Dendritic cell treated with granulocyte-macrophage colony-stimulating factor and Interleukin-4, amounts not matched to agents 40 ng/mL and 50 ng/mL, for 4 days (primary cell): Measurements from ENCODE around the gene TEX38.
"Not testable (repeated sequence)": the region's sequence is repeated elsewhere in the genome, so short reads cannot be mapped to it uniquely, and the experiment has no call there.

Source experiments
- H3K27ac Mint-ChIP-seq: one replicate; pipeline ENCODE4 v1.8.0; 2022; ENCODE audit warnings: mild to moderate bottlenecking, mixed read lengths
- H3K27me3 Mint-ChIP-seq: one replicate; pipeline ENCODE4 v1.8.0; 2022; ENCODE audit warnings: mild to moderate bottlenecking, mixed read lengths
- H3K36me3 Mint-ChIP-seq: one replicate; pipeline ENCODE4 v1.8.0; 2022; ENCODE audit warnings: low read depth, mixed read lengths
- H3K4me1 Mint-ChIP-seq: one replicate; pipeline ENCODE4 v1.8.0; 2022; ENCODE audit warnings: low read depth, mixed read lengths
- H3K4me3 Mint-ChIP-seq: one replicate; pipeline ENCODE4 v1.8.0; 2022; ENCODE audit warnings: mild to moderate bottlenecking, moderate library complexity, mixed read lengths
- H3K9me3 Mint-ChIP-seq: one replicate; pipeline ENCODE4 v1.8.0; 2022; ENCODE audit warnings: mixed read lengths
- intact Hi-C: fragments of 100-400 bp; cut with micrococcal nuclease; formaldehyde crosslinking; loops from one replicate; pipeline ENCODE4 v1.15.0; 2022

TEX38 gene

GRCh38 chr1:46647611-46648010 is 24.0 kb upstream of the TEX38 start:
- H3K27me3 Mint-ChIP-seq, result no peaks in the 10 kb centered on the region
- no peak overlapping the region for H3K27ac Mint-ChIP-seq
- peaks cover 5% of the 10 kb centered on the region for H3K4me1 Mint-ChIP-seq
- no peak overlapping the region for H3K4me3 Mint-ChIP-seq
- H3K36me3 Mint-ChIP-seq, result peaks cover 62% of the 10 kb centered on the region
- peaks cover 10% of the 10 kb centered on the region for H3K9me3 Mint-ChIP-seq
- intact Hi-C loops, result no loop called here

DNA sequence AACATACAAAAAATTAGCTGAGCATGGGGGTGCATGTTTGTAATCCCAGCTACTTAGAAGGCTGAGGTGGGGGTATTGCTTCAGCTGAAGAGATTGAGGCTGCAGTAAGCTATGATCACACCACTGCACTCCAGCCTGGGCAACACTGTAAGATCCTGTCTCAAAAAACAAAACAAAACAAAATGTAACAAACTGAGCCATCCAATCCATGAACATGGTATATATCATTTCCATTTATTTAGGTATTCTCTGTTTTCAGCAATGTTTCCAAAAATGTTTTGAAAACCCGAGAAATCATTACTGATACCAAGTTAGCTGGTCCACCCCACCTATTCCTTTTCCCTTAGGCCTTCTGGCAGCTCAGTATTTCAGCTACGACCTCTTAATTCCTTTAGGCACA is 21.9 kb upstream of the TEX38 start:
- Mint-ChIP-seq H3K27ac (no peak overlapping the region), H3K36me3 (peaks cover 76% of the 10 kb centered on the region)

DNA sequence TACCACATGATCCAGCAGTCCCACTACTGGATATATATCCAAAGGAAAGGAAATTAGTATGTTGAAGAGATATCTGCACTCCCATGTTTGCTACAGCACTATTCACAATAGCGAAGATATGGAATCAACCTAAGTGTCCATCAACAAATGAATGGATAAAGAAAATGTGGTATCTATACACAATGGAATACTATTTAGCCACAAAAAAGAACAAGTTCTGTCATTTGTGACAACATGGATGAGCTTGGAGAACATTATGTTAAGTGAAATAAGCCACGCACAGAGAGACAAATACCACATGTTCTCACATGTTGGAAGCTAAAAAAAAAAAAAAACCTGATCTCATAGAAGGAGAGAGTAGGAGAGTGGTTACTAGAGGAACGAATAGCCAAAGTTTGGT is 21.2 kb upstream of the TEX38 start:
- H3K4me1 Mint-ChIP-seq, result peaks cover 5% of the 10 kb centered on the region
- H3K9me3 Mint-ChIP-seq, result peaks cover 17% of the 10 kb centered on the region
- no peak overlapping the region for H3K27ac Mint-ChIP-seq
- no peaks in the 10 kb centered on the region for H3K27me3 Mint-ChIP-seq
- no peak overlapping the region for H3K4me3 Mint-ChIP-seq
- H3K36me3 Mint-ChIP-seq, result peaks cover 84% of the 10 kb centered on the region
- intact Hi-C loops, result no loop called here

More for the DNA sequence above, 21.9 kb upstream of the TEX38 start:
- Mint-ChIP-seq H3K4me1 (peaks cover 5% of the 10 kb centered on the region), H3K4me3 (no peak overlapping the region), H3K27me3 (no peaks in the 10 kb centered on the region), H3K9me3 (peaks cover 12% of the 10 kb centered on the region)
- intact Hi-C loops, result no loop called here

DNA sequence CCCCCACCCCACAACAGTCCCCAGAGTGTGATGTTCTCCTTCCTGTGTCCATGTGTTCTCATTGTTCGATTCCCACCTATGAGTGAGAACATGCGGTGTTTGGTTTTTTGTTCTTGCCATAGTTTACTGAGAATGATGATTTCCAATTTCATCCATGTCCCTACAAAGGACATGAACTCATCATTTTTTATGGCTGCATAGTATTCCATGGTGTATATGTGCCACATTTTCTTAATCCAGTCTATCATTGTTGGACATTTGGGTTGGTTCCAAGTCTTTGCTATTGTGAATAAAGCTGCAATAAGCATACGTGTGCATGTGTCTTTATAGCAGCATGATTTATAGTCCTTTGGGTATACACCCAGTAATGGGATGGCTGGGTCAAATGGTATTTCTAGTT is 20.5 kb upstream of the TEX38 start:
- H3K27ac Mint-ChIP-seq, H3K4me3 Mint-ChIP-seq, H3K4me1 Mint-ChIP-seq, H3K27me3 Mint-ChIP-seq, intact Hi-C loops: not testable (repeated sequence)
- H3K36me3 Mint-ChIP-seq, result peaks cover 90% of the 10 kb centered on the region
- H3K9me3 Mint-ChIP-seq, result peaks cover 17% of the 10 kb centered on the region

DNA sequence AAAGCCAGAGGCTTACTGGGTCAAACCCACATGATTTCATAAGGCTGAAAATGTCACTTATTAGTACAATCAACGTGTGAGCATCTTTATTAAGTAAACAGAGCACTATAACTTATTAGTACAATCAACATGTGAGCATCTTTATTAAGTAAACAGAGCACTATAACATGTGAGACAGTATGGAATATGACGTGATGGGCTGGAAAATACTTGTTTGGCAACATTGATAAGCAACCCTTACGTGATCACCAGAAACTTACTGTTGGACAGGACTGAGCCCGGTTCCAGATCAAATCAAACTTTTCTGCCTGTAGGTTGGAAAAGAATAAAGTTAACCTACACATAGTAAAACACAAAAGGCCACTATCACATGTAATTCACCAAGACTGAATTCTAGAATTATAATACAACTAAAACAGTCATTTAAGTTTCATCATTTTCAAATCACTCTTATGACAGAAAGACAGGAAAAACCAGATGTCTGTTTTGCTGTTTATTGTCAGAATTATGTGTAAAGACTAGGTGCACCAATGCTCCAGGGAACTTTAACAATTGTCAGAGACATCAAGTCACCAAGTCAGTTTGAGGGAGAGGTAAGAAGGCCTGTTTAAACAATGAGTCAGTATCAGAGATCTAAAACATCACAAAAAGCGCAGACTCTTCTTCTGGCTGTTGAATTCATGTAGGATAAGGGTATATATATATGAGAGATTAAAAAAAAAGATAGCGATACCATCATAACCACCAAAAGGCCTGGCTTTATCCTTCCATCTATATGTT is 19.1 kb upstream of the TEX38 start:
- H3K27ac Mint-ChIP-seq, result no peak overlapping the region
- peaks cover 2% of the 10 kb centered on the region for H3K4me1 Mint-ChIP-seq
- H3K27me3 Mint-ChIP-seq, result no peaks in the 10 kb centered on the region
- intact Hi-C loops, result no loop called here
- no peak overlapping the region for H3K4me3 Mint-ChIP-seq
- peaks cover 17% of the 10 kb centered on the region for H3K9me3 Mint-ChIP-seq
- H3K36me3 Mint-ChIP-seq, result peaks cover 82% of the 10 kb centered on the region

DNA sequence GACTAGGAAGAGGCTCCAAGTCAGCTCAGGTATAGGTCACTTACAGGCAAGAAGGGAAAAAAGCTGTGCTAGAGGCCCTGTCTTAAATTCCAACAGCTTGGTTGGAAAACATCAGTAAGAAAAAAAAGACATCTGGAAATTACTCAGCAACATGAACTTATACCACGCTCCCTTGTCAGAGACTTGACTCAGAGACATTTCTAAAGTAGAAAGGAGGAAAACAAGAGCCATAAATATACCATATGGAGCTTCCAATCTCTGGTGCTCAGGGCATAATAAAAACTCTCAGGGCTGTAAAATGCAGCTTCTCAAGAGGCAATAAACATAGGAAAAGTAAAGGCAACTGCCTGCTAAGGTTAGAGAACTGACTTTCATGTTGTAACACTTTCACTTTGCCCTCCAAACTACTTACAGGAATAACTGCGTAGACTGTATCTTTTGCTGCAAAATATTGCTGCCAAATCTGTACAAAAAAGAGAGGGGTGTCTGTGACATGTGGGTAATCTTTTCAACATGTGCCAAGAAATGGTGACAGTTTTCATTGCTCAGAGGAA is 18.2 kb upstream of the TEX38 start:
- Mint-ChIP-seq H3K4me3 (no peak overlapping the region), H3K27ac (no peak overlapping the region), H3K36me3 (peaks cover 77% of the 10 kb centered on the region), H3K27me3 (no peaks in the 10 kb centered on the region), H3K9me3 (peaks cover 17% of the 10 kb centered on the region), H3K4me1 (peaks cover 6% of the 10 kb centered on the region)
- intact Hi-C loops, result no loop called here

DNA sequence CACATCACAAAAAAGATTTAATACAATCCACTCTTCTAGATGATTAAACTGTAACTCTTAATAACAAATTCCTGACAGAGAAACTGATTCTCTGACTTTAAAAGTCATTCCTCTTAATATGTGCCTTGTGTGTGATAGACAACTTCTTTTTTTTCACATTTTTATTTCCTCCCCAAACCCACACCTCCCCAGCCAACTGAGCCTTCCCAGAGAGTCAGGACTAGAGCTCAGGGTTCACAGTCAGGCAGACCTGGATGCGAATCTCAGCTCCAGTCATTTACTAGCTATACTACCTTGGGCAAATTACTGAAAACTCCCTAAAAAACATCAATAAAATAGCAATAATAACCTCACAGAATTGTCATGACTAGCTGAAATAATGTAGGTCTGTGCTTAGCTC is 17.6 kb upstream of the TEX38 start:
- Mint-ChIP-seq H3K9me3 (peaks cover 17% of the 10 kb centered on the region), H3K4me3 (no peak overlapping the region), H3K4me1 (peaks cover 6% of the 10 kb centered on the region), H3K27me3 (no peaks in the 10 kb centered on the region), H3K36me3 (peaks cover 72% of the 10 kb centered on the region), H3K27ac (no peak overlapping the region)
- intact Hi-C loops, result no loop called here

GRCh38 chr1:46654698-46655097 is 17.0 kb upstream of the TEX38 start:
- peaks cover 71% of the 10 kb centered on the region for H3K36me3 Mint-ChIP-seq
- H3K4me1 Mint-ChIP-seq, H3K27me3 Mint-ChIP-seq, H3K27ac Mint-ChIP-seq, H3K4me3 Mint-ChIP-seq, intact Hi-C loops: not testable (repeated sequence)
- H3K9me3 Mint-ChIP-seq, result peaks cover 17% of the 10 kb centered on the region

DNA sequence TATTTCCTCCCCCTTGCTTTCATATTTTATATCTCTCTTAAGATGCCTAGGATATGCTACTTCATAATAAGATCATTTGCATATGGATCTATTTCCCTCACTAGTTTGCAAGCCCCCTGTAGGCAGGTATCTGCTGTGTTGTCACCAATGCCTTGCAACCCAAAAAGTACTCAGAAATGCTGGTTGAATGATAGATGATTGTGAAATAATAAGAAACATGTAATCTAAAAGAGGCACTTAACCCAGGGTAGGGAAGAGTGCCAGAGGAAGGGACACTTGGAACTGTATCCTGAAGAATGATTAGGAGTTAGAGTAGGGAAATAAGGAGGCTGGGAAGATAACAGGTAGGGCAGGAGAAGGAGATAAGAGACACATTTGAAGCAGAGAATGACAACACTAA is 15.8 kb upstream of the TEX38 start:
- Mint-ChIP-seq H3K36me3 (peaks cover 63% of the 10 kb centered on the region), H3K27ac (no peak overlapping the region), H3K4me3 (no peak overlapping the region)

DNA sequence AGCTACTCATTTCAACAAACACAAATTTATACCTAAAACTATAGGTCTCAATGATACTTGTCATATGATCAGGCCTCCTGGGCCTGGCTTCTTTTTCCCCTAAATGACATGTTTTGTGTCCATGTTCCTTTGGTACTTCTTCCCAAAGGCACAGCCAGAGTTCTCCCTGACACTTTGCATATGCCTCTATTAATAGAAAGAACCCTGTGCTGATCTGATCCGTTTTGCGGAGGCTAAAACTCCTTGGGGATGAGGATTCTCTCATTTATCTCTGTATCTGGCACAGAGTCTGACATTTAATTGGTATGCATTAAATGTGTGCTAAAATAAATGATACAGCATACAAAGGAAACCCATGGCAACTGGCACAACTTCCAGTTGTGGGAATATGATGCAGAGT is 15.0 kb upstream of the TEX38 start:
- Mint-ChIP-seq H3K4me1 (peaks cover 6% of the 10 kb centered on the region), H3K9me3 (peaks cover 7% of the 10 kb centered on the region), H3K4me3 (no peak overlapping the region), H3K27me3 (no peaks in the 10 kb centered on the region), H3K27ac (no peak overlapping the region), H3K36me3 (peaks cover 56% of the 10 kb centered on the region)
- intact Hi-C loops, result no loop called here

More for the DNA sequence above, 15.8 kb upstream of the TEX38 start:
- H3K4me1 Mint-ChIP-seq, result peaks cover 6% of the 10 kb centered on the region
- H3K9me3 Mint-ChIP-seq, result peaks cover 8% of the 10 kb centered on the region
- intact Hi-C loops, result no loop called here
- no peaks in the 10 kb centered on the region for H3K27me3 Mint-ChIP-seq

DNA sequence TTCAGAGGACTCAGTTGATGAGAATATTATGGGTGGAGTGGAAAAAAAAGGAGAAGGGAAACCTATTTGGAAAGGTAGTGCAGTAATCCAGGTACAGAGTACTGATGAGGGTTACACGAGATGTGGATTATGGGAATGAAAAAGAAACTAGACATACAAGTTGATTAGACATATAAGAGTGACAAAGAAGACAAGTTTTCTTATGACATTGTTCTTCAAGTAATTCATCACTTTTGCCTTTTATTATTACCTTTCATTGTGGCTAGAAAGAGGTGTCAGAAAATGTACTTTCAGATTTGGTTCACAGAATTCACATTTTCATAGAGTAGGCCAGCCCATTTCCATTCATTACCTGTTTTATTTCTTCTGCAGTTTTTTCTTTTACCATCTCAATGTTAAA is 13.9 kb upstream of the TEX38 start:
- Mint-ChIP-seq H3K27me3 (no peaks in the 10 kb centered on the region), H3K4me3 (no peak overlapping the region), H3K36me3 (peaks cover 51% of the 10 kb centered on the region), H3K27ac (no peak overlapping the region), H3K4me1 (peaks cover 6% of the 10 kb centered on the region), H3K9me3 (peaks cover 7% of the 10 kb centered on the region)
- intact Hi-C loops, result no loop called here

DNA sequence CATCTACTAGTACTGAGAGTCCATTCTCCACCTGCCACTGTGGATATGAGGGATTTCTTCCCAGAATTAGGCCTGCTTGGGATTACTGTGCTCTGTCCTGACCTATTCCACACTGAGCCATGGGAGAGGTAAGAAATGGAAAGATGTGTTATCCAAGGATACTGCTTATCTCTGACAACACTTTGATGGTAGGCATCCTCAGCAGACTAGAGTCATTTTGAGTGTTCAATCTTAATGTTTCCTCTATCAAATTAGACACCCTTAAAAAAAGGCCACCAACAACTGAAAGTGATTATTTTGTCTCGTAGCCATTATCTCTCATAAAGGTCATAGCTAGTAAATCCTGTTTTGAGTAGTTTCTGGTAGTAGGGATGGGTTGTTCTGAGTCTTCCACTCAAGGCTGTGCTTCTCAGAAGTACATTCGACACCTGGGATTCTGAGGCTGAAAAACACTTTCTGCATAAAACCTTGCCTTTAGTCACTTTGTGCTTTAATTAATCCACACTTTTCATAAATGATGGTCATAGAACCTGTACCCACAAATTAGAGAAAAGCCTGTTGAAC is 12.3 kb upstream of the TEX38 start:
- Mint-ChIP-seq H3K27ac (no peak overlapping the region), H3K27me3 (no peaks in the 10 kb centered on the region), H3K4me1 (peaks cover 6% of the 10 kb centered on the region), H3K36me3 (peaks cover 50% of the 10 kb centered on the region), H3K4me3 (no peak overlapping the region), H3K9me3 (peaks cover 7% of the 10 kb centered on the region)
- intact Hi-C loops, result no loop called here

GRCh38 chr1:46660116-46660515 is 11.5 kb upstream of the TEX38 start:
- not testable (repeated sequence) for H3K9me3 Mint-ChIP-seq, H3K27ac Mint-ChIP-seq, H3K27me3 Mint-ChIP-seq, H3K4me1 Mint-ChIP-seq, H3K4me3 Mint-ChIP-seq
- intact Hi-C loops, result loop anchor here (10.0 kb wide), 2 partner anchors 45 to 55 kb away; partner anchors contain the start of genes EFCAB14 and MOB3C
- H3K36me3 Mint-ChIP-seq, result peaks cover 50% of the 10 kb centered on the region

DNA sequence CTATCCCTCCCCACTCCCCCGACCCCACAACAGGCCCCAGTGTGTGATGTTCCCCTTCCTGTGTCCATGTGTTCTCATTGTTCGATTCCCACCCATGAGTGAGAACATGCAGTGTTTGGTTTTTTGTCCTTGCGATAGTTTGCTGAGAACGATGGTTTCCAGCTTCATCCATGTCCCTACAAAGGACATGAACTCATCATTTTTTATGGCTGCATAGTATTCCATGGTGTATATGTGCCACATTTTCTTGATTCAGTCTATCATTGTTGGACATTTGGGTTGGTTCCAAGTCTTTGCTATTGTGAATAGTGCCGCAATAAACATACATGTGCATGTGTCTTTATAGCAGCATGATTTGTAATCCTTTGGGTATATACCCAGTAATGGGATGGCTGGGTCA is 8.7 kb upstream of the TEX38 start:
- Mint-ChIP-seq H3K36me3 (peaks cover 39% of the 10 kb centered on the region), H3K4me1 (peaks cover 18% of the 10 kb centered on the region)
- intact Hi-C loops, result loop anchor here (10.0 kb wide), 2 partner anchors 48 to 52 kb away; partner anchors contain the start of genes EFCAB14 and MOB3C
- not testable (repeated sequence) for H3K9me3 Mint-ChIP-seq, H3K4me3 Mint-ChIP-seq, H3K27ac Mint-ChIP-seq, H3K27me3 Mint-ChIP-seq
